ENCODE data around the gene IDE. TPM values are rescaled to one million over a fixed set of nuclear protein-coding genes. Genes with fewer than 3 reads are reported as not detected.

IDE gene
- total and polyA plus RNA-seq, 10 of the 15 experiments (the other 5 are each of a cell fraction or from before 2014, with no cell fraction given) = 11.6 to 54.5 (median 33.6) TPM

DNA sequence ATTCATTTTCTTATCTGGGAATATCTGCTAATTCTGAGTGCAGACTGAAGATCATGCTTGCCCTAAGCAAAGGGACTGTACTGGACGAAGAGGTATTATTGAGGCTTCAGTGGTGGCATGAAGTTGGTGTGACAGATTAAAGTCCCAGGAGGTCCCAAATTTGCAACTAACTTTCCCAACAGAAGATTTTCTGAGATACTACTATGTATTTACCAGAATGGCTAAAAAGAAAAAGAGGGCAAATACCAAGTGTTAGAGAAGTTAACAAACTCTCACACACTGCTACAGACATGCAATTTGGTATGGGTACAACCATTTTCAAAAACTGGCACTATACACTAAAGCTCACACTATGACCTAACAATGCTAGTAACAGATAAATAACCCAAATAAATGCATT, 28.3 kb downstream of the IDE start:
- SMC1A ChIA-PET (ENCODE audit: uncharacterized antibody, unreplicated experiment) = interaction anchor here (0.6 to 1.4 kb wide), 4 partner anchors 9 to 993 kb away, joined by 3 read pairs; no protein-coding TSS in a partner anchor
- Histone ChIP-seq H3K27me3 (replicated peaks in 1 of 2; ENCODE audit: control insufficient read depth in 2 of 2, insufficient read depth in 2 of 2, low read length in 1 of 2) (no peaks in the 10 kb centered on the region), H3K36me3 (ENCODE audit: control insufficient read depth in 2 of 2, insufficient read depth in 2 of 2, low read length in 1 of 2) (peaks cover 1 to 6% of the 10 kb centered on the region in 2 experiments; a peak in 1 of 4 replicates), H3K9me3 (replicated peaks; ENCODE audit: control insufficient read depth, insufficient read depth, low read length) (no peaks in the 10 kb centered on the region), H3K9ac (ENCODE audit: control insufficient read depth, insufficient read depth, low read length) (no peak overlapping the region), H3K4me1 (ENCODE audit: control insufficient read depth, insufficient read depth, low read length) (peaks cover 8% of the 10 kb centered on the region), H3K79me2 (ENCODE audit: control insufficient read depth, insufficient read depth, low read length) (peaks cover 4% of the 10 kb centered on the region), H3K4me3 (no peak overlapping the region), H3K4me2 (ENCODE audit: control insufficient read depth, insufficient read depth) (no peak overlapping the region), H3K27ac (ENCODE audit: control insufficient read depth, insufficient read depth) (no peak overlapping the region), H2AFZ (ENCODE audit: control insufficient read depth, low read depth, low read length) (no peak overlapping the region), H4K20me1 (ENCODE audit: control insufficient read depth, insufficient read depth) (no peaks in the 10 kb centered on the region)
- intact Hi-C loops (cut with micrococcal nuclease; ENCODE audit: unreplicated experiment) = no loop called here
- no peak for DNase-seq (ENCODE audit: low read depth, low spot score)
- in situ Hi-C loops (cut with MboI) = no loop called here
- 100% methylated on average over 1 of the region's 1 CpG for WGBS (ENCODE audit: insufficient coverage, insufficient replicate concordance, low lambda C conversion rate, missing lambda C conversion rate)
- TF ChIP-seq ZNF384 (IDR thresholded peaks at IDR 0.05; ENCODE audit: borderline replicate concordance, low read depth, low read length) = no peak
- TF ChIP-seq, protein P1, sequence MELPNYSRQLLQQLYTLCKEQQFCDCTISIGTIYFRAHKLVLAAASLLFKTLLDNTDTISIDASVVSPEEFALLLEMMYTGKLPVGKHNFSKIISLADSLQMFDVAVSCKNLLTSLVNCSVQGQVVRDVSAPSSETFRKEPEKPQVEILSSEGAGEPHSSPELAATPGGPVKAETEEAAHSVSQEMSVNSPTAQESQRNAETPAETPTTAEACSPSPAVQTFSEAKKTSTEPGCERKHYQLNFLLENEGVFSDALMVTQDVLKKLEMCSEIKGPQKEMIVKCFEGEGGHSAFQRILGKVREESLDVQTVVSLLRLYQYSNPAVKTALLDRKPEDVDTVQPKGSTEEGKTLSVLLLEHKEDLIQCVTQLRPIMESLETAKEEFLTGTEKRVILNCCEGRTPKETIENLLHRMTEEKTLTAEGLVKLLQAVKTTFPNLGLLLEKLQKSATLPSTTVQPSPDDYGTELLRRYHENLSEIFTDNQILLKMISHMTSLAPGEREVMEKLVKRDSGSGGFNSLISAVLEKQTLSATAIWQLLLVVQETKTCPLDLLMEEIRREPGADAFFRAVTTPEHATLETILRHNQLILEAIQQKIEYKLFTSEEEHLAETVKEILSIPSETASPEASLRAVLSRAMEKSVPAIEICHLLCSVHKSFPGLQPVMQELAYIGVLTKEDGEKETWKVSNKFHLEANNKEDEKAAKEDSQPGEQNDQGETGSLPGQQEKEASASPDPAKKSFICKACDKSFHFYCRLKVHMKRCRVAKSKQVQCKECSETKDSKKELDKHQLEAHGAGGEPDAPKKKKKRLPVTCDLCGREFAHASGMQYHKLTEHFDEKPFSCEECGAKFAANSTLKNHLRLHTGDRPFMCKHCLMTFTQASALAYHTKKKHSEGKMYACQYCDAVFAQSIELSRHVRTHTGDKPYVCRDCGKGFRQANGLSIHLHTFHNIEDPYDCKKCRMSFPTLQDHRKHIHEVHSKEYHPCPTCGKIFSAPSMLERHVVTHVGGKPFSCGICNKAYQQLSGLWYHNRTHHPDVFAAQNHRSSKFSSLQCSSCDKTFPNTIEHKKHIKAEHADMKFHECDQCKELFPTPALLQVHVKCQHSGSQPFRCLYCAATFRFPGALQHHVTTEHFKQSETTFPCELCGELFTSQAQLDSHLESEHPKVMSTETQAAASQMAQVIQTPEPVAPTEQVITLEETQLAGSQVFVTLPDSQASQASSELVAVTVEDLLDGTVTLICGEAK (IDR thresholded peaks at IDR 0.05; ENCODE audit: borderline replicate concordance) = no peak
- no peak for TF ChIP-seq NRF1 (conservative IDR thresholded peaks at IDR 0.05; ENCODE audit: low read depth, low read length)
- TF ChIP-seq CBX5 (IDR thresholded peaks at IDR 0.05; ENCODE audit: low read depth) = no peak
- TF ChIP-seq NBN (IDR thresholded peaks at IDR 0.05) = no peak
- TF ChIP-seq FOXK2 (IDR thresholded peaks at IDR 0.05) = no peak
- no peak for TF ChIP-seq LARP7 (IDR thresholded peaks at IDR 0.05)
- TF ChIP-seq STAT1 (conservative IDR thresholded peaks at IDR 0.05) = no peak
- no peak for TF ChIP-seq NR2C2 (IDR thresholded peaks at IDR 0.05; ENCODE audit: borderline replicate concordance, control insufficient read depth, insufficient read length, low read depth)
- no peak for TF ChIP-seq SIN3A (IDR thresholded peaks at IDR 0.05; ENCODE audit: low read depth, low read length)
- TF ChIP-seq, protein P2, sequence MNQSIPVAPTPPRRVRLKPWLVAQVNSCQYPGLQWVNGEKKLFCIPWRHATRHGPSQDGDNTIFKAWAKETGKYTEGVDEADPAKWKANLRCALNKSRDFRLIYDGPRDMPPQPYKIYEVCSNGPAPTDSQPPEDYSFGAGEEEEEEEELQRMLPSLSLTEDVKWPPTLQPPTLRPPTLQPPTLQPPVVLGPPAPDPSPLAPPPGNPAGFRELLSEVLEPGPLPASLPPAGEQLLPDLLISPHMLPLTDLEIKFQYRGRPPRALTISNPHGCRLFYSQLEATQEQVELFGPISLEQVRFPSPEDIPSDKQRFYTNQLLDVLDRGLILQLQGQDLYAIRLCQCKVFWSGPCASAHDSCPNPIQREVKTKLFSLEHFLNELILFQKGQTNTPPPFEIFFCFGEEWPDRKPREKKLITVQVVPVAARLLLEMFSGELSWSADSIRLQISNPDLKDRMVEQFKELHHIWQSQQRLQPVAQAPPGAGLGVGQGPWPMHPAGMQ (IDR thresholded peaks at IDR 0.05; ENCODE audit: borderline replicate concordance) = no peak
- no peak for TF ChIP-seq BMI1 (IDR thresholded peaks at IDR 0.05; ENCODE audit: borderline replicate concordance)
- no peak for TF ChIP-seq ZSCAN29 (IDR thresholded peaks at IDR 0.05)
- no peak for FAIRE-seq
- CTCF ChIA-PET = interaction anchor here (2.4 to 4.1 kb wide), 2 partner anchors 28 to 29 kb away, joined by 10 to 14 read pairs; partner anchors contain the start of gene IDE
- POLR2A ChIA-PET = no interaction called here
- no peak for ATAC-seq
- BruUV-seq (replicated peaks) = no TSS peak
- RAD21 ChIA-PET (ENCODE audit: unreplicated experiment) = no interaction called here

Data from GM12878 (cell line).